ENCODE results near the gene TOMM40L.
"Not testable (repeated sequence)": the region's sequence is repeated elsewhere in the genome, so short reads cannot be mapped to it uniquely, and the experiment has no call there.

TOMM40L gene

DNA sequence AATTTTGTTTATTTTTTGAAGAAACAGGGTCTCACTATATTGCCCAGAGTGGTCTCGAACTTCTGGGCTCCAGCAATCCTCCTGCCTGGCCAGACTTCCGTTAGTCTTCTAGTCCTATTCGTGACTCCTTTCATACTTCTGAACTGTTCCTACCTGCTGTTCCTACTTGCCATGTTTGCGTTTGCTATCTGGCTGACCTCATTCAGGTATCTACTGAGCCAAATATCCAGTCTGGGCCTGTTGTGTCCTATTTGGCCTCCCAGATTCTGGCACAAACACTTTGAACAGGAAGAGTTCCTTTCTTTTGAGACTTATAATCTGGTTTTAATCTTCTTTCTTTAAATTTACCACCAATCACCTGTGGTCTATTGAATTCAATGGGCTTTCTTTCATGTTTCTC is 19.0 kb downstream of the TOMM40L start:
- ChIA-PET POLR2A (no interaction called here), CTCF (interaction anchor here (1.9 kb wide), 1 partner anchor 46 kb away, joined by 5 read pairs; no protein-coding TSS in a partner anchor)
- no peak for DNase-seq (ENCODE audit: extremely low spot score)

DNA sequence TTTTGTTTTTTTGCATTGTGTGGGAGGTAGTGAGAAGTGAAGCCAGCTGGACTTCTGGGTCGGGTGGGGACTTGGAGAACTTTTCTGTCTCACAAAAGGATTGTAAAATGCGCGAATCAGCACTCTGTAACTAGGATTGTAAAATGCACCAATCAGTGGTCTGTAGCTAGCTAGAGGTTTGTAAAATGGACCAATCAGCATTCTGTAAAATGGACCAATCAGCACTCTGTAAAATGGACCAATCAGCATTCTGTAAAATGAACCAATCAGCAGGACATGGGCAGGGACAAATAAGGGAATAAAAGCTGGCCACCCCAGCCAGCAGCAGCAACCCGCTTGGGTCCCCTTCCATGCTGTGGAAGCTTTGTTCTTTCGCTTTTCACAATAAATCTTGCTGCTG is 24.2 kb downstream of the TOMM40L start:
- POLR2A ChIA-PET; DNase-seq (ENCODE audit: extremely low spot score): not testable (repeated sequence)
- CTCF ChIA-PET = interaction anchor here (3.0 to 4.1 kb wide), 3 partner anchors 20 to 41 kb away, joined by 9 to 47 read pairs (median 18); partner anchors contain the start of gene TOMM40L

More for the DNA sequence above, 19.0 kb downstream of the TOMM40L start:
- TF ChIP-seq, protein P1, sequence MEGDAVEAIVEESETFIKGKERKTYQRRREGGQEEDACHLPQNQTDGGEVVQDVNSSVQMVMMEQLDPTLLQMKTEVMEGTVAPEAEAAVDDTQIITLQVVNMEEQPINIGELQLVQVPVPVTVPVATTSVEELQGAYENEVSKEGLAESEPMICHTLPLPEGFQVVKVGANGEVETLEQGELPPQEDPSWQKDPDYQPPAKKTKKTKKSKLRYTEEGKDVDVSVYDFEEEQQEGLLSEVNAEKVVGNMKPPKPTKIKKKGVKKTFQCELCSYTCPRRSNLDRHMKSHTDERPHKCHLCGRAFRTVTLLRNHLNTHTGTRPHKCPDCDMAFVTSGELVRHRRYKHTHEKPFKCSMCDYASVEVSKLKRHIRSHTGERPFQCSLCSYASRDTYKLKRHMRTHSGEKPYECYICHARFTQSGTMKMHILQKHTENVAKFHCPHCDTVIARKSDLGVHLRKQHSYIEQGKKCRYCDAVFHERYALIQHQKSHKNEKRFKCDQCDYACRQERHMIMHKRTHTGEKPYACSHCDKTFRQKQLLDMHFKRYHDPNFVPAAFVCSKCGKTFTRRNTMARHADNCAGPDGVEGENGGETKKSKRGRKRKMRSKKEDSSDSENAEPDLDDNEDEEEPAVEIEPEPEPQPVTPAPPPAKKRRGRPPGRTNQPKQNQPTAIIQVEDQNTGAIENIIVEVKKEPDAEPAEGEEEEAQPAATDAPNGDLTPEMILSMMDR (IDR thresholded peaks at IDR 0.05; ENCODE audit: control extremely low read depth, extremely low read depth, low read depth, missing control alignments) = no peak

DNA sequence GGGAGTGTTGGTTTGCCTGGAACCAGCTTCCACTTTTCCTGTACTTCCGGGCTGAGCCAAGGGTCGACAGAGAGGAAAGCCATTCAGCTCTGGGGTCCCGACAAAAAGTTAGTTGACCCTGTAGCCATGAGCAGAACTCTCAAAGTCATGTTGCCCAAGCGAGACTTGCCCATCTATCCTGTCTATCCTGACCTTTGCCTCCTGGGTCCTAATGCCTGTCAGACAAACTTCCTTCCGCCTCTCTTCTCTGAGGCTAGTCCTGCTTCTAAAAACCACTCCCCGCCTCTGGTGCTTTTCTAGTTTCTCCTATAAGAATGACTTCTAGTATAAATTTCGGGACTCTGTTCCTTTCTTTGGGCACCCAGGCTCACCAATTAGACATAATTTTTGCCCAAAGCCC is 25.0 kb downstream of the TOMM40L start:
- DNase-seq (ENCODE audit: extremely low spot score) = no peak
- CTCF ChIA-PET = interaction anchor here (3.0 to 4.1 kb wide), 3 partner anchors 20 to 40 kb away, joined by 9 to 47 read pairs (median 18); partner anchors contain the start of gene TOMM40L
- TF ChIP-seq, protein P1 (IDR thresholded peaks at IDR 0.05; ENCODE audit: control extremely low read depth, extremely low read depth, low read depth, missing control alignments) = no peak
- POLR2A ChIA-PET = no interaction called here

DNA sequence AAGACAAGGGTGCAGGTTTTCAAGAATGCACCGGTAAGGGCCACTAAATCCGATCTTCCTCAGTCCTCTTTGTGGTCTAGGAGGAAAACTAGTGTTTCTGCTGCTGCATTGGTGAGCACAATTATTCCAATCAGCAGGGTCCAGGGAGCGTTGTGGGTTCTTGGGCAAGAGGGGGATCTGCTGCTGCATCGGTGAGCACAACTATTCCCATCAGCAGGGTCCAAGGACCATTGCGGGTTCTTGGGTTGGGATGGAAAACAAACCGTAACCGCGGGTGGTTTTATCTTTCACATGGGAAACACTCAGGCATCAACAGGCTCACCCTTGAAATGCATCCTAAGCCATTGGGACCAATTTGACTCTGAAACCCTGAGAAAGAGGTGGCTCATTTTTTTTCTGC is 25.7 kb downstream of the TOMM40L start:
- TF ChIP-seq, protein P1 (IDR thresholded peaks at IDR 0.05; ENCODE audit: control extremely low read depth, extremely low read depth, low read depth, missing control alignments) = no peak
- CTCF ChIA-PET = no interaction called here
- POLR2A ChIA-PET = no interaction called here
- DNase-seq (ENCODE audit: extremely low spot score) = no peak

DNA sequence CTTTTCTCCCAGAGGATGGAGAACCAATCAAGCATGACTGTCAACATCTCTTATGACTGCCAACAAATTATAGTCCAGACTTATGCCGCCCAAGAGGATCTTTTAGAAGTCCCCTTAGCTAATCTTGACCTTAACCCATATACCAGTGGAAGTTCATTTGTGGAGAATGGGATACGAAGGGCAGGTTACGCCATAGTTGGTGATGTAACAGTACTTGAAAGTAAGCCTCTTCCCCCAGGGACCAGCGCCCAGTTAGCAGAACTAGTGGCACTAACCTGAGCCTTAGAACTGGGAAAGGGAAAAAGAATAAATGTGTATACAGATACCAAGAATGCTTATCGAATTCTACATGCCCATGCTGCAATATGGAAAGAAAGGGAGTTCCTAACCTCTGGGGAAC is 29.4 kb downstream of the TOMM40L start:
- DNase-seq (ENCODE audit: extremely low spot score); POLR2A ChIA-PET; CTCF ChIA-PET: not testable (repeated sequence)

DNA sequence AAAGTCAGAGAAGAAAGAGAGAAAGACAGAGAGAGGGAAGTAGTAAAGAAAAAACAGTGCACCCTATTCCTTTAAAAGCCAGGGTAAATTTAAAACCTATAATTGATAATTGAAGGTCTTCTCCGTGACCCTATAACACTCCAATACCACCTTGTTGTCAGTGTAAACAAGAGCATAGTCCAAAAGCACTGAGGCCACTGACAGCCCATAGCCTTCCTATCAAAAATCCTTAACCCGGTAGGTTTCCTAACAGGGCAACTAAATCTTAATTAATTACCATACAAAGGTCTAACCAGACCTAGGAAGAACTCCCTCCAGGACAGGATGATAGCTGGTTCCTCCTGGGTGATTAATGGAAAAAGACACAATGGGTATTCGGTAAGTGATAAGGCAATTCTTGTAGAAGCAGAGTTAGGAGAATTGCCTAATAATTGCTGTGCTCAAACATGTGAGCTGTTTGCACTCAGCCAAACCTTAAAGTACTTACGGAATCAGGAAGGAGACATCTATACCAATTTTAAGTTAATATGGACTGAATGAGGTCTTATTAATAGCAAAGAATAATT is 30.2 kb downstream of the TOMM40L start:
- POLR2A ChIA-PET; DNase-seq (ENCODE audit: extremely low spot score): not testable (repeated sequence)
- CTCF ChIA-PET = interaction anchor here (1.1 to 1.8 kb wide), 3 partner anchors 19 to 126 kb away, joined by 3 to 7 read pairs (median 4); no protein-coding TSS in a partner anchor

DNA sequence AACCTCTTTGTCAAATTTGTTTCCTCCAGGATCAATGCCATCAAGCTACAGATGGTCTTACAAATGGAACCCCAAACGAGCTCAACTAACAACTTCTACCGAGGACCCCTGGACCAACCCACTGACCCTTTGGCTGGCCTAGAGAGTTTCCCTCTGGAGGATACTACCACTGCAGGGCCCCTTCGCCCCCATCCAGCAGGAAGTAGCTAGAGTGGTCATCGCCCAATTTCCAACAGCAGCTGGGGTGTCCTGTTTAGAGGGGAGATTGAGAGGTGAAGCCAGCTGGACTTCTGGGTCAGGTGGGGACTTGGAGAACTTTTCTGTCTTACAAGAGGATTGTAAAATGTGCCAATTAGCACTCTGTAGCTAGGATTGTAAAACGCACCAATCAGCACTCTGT is 31.2 kb downstream of the TOMM40L start:
- CTCF ChIA-PET = interaction anchor here (0.8 to 2.5 kb wide), 9 partner anchors 9 to 125 kb away, joined by 3 to 7 read pairs (median 4); no protein-coding TSS in a partner anchor
- POLR2A ChIA-PET; DNase-seq (ENCODE audit: extremely low spot score): not testable (repeated sequence)

DNA sequence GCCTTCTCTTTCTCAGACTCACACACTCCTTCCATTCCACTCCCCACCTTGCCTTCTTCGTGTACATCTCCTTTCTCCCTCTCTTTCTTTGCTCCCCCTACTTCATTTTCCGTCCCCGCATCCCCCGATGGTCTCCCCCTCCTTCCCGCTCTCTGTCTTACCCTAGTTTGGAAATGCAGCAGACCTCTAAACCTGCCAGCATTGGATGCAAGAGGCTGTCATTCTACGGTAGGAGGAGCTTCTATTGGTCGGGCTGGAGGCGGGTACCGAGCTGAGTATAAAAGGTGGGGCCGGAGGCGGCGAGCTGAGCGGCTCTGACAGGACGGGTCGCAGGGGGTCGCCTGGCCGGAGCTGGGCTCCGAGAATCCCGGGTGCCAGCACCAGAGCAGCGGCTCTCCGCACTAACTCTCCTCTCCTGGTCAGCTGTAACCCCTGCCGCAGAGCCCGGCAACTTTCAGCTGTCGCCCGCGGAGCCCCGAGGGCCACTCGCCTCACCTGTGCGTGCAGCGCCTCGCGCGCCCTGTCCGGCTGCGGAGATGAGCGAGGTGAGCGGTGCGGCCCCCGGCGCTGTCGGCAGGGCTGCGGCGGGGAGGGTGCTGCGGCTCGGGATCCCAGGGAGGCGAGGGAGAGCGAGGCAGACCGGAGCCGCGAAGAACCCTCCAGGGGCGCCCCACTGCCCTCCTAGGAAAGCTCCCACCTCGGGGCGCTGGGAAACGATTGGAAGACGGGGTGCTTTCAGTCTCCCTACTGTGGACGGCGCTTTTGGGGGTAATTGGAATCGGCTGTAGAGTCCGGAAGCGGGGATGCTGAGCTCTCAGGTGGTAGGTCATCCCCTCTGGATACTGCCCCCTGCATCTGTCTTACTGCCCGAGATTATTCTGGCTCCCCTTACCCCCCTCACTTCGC is 32.8 kb downstream of the TOMM40L start, which contains the start of gene PCP4L1:
PCP4L1 (plus strand) TSS at position 307 of the 906 bp plus-strand sequence; CDS start at position 537, 230 bp downstream.
- POLR2A ChIA-PET = interaction anchor here (0.6 kb wide), 1 partner anchor 10 kb away, joined by 6 read pairs; no protein-coding TSS in a partner anchor
- TF ChIP-seq, protein P1 (IDR thresholded peaks at IDR 0.05; ENCODE audit: control extremely low read depth, extremely low read depth, low read depth, missing control alignments) = no peak
- peak; percentile 70 for DNase-seq (ENCODE audit: extremely low spot score)
- CTCF ChIA-PET = interaction anchor here (0.7 to 2.5 kb wide), 7 partner anchors 10 to 123 kb away, joined by 3 to 11 read pairs (median 6); no protein-coding TSS in a partner anchor
